Activated CD4-positive, alpha-beta T cell treated with anti-CD3 and anti-CD28 coated beads, Interleukin-10, Interleukin-2, amounts not matched to agents 100 ng/mL and 50 ng/mL, durations not matched to agents 16 hours and 8 hours (primary cell): ENCODE results near the gene INSYN2B.

Source experiments
- DNase-seq: peaks from one replicate; pipeline ENCODE4 v3.0.0-alpha.2; 2020

INSYN2B gene

GRCh38 chr5:169922474-169922873, 57.8 kb downstream of the INSYN2B start:
- no peak for DNase-seq

- no peak for DNase-seq
These were observed 58.3 kb downstream of the INSYN2B start for GRCh38 chr5:169921949-169922348.

- DNase-seq = no peak
These were observed 58.9 kb downstream of the INSYN2B start for GRCh38 chr5:169921384-169921783.

- DNase-seq = no peak
These were observed 59.8 kb downstream of the INSYN2B start for GRCh38 chr5:169920474-169920873.

GRCh38 chr5:169918228-169918627, 62.1 kb downstream of the INSYN2B start:
- DNase-seq = no peak

- no peak for DNase-seq
These were observed 62.8 kb downstream of the INSYN2B start for GRCh38 chr5:169917500-169917899.

- no peak for DNase-seq
These were observed 65.5 kb downstream of the INSYN2B start for GRCh38 chr5:169914766-169915165.

GRCh38 chr5:169913479-169913878, 66.8 kb downstream of the INSYN2B start:
- DNase-seq = no peak

- no peak for DNase-seq
These were observed 68.7 kb downstream of the INSYN2B start for GRCh38 chr5:169911448-169912212.

GRCh38 chr5:169910393-169910792, 69.9 kb downstream of the INSYN2B start:
- DNase-seq = no peak

- DNase-seq = no peak
These were observed 70.3 kb downstream of the INSYN2B start for GRCh38 chr5:169909945-169910344.

GRCh38 chr5:169908864-169909263, 71.4 kb downstream of the INSYN2B start:
- no peak for DNase-seq

GRCh38 chr5:169906745-169907649, 73.3 kb downstream of the INSYN2B start:
- DNase-seq = no peak

GRCh38 chr5:169905017-169905416, 75.3 kb downstream of the INSYN2B start:
- DNase-seq = no peak

GRCh38 chr5:169904508-169904907, 75.8 kb downstream of the INSYN2B start:
- DNase-seq = no peak

- DNase-seq = no peak
These were observed 76.2 kb downstream of the INSYN2B start for GRCh38 chr5:169904059-169904458.

GRCh38 chr5:169901896-169902295, 78.4 kb downstream of the INSYN2B start:
- no peak for DNase-seq

- DNase-seq = no peak
These were observed 82.8 kb downstream of the INSYN2B start for GRCh38 chr5:169897481-169897880.

- DNase-seq = no peak
These were observed 84.4 kb downstream of the INSYN2B start for GRCh38 chr5:169895926-169896325.

GRCh38 chr5:169893571-169893970, 86.7 kb downstream of the INSYN2B start:
- no peak for DNase-seq

- no peak for DNase-seq
These were observed 87.3 kb downstream of the INSYN2B start for GRCh38 chr5:169893010-169893409.

- DNase-seq = no peak
These were observed 90.7 kb downstream of the INSYN2B start for GRCh38 chr5:169889572-169889971.

- no peak for DNase-seq
These were observed 93.6 kb downstream of the INSYN2B start for GRCh38 chr5:169886677-169887076.

- no peak for DNase-seq
These were observed 94.3 kb downstream of the INSYN2B start for GRCh38 chr5:169886033-169886432.
